OCI-LY1 (cell line): ENCODE results near the gene UPK3A.

Experiments
- CTCF ChIP-seq: fragments of 200-600 bp; sonication (generic), shearing (Covaris generic); IDR thresholded peaks from 2 replicates; pipeline ENCODE4 v1.5.1; 2017; ENCODE audit warnings: mild to moderate bottlenecking, antibody characterized with exemption, low read length, moderate library complexity, mixed read lengths
- EZH2 ChIP-seq: fragments of 200-600 bp; sonication (generic), shearing (Covaris generic); IDR thresholded peaks from 2 replicates; pipeline ENCODE4 v1.8.0; 2017; ENCODE audit warnings: borderline replicate concordance, mixed run types, mild to moderate bottlenecking, antibody characterized with exemption, low read length, moderate library complexity, mixed read lengths

GRCh38 chr22:45335854-45336522 lies 51.2 kb downstream of the UPK3A start:
- TF ChIP-seq CTCF (no peak), EZH2 (no peak)
